ENCODE measurements around the gene RASSF6.
"Not testable (repeated sequence)": the region's sequence is repeated elsewhere in the genome, so short reads cannot be mapped to it uniquely, and the experiment has no call there.

RASSF6 gene

DNA sequence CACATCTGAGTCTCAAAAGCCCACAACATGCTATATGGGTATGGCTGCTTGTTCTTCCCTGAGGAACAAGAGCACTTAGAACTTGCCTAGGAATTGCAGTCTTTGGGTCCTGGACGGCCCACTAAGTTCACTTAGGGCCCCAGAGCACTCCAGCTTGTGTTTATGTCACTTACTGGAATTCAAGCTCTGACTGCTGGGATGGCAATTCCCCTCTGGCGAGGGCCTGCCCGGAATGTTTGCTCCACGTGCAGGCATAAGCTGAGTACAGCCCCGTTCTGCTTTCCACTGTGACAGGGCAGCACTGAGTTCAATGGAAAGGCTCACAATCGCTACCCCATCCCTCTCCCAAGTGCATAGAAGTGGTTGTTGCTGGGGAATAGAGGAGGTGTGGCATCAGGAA, 25.9 kb upstream of the RASSF6 start:
- in situ Hi-C loops (cut with MboI; ENCODE audit: low pct_unique_long_range_greater_than_20kb, low sequenced_read_pairs, unreplicated experiment): no loop called here

GRCh38 chr4:73631565-73632226, 11.5 kb upstream of the RASSF6 start:
- in situ Hi-C loops (cut with MboI; ENCODE audit: low pct_unique_long_range_greater_than_20kb, low sequenced_read_pairs, unreplicated experiment): no loop called here
- no peak for TF ChIP-seq CTCF (IDR thresholded peaks at IDR 0.05; ENCODE audit: extremely low read depth, insufficient read depth, missing control alignments)
- no peak for DNase-seq (ENCODE audit: low spot score)

More for the DNA sequence above, 25.9 kb upstream of the RASSF6 start:
- TF ChIP-seq CTCF (IDR thresholded peaks at IDR 0.05; ENCODE audit: extremely low read depth, insufficient read depth, missing control alignments): no peak
- no peak for DNase-seq (ENCODE audit: low spot score)

- in situ Hi-C loops (cut with MboI; ENCODE audit: low pct_unique_long_range_greater_than_20kb, low sequenced_read_pairs, unreplicated experiment); DNase-seq (ENCODE audit: low spot score): not testable (repeated sequence)
These were observed 8.6 kb upstream of the RASSF6 start for GRCh38 chr4:73628834-73629233.

DNA sequence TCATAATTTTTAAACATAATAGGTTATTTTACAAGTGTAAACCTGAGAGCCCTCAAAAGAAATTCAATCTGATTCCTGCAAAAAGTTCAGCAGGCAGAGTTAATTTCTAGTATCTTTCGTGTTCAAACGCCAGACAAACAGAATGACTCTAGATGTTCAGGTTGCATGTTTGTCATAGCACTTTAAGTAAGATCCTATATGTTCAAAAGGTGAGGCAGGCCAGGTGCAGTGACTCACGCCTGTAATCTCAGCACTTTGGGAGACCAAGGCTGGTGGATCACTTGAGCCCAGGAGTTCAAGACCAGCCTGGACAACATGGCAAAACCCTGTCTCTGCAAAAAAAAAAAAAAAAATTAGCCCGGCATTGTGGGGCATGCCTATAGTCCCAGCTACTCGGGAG, 1.1 kb upstream of the RASSF6 start:
- in situ Hi-C loops (cut with MboI; ENCODE audit: low pct_unique_long_range_greater_than_20kb, low sequenced_read_pairs, unreplicated experiment): loop anchor here (25.0 kb wide), 1 partner anchor 559 kb away; the partner anchor contains the start of gene COX18
- TF ChIP-seq CTCF (IDR thresholded peaks at IDR 0.05; ENCODE audit: extremely low read depth, insufficient read depth, missing control alignments): no peak
- DNase-seq (ENCODE audit: low spot score): no peak

GRCh38 chr4:73619346-73619745, 890 bp downstream of the RASSF6 start:
- in situ Hi-C loops (cut with MboI; ENCODE audit: low pct_unique_long_range_greater_than_20kb, low sequenced_read_pairs, unreplicated experiment): loop anchor here (25.0 kb wide), 1 partner anchor 557 kb away; the partner anchor contains the start of gene COX18
- DNase-seq (ENCODE audit: low spot score): no peak
- no peak for TF ChIP-seq CTCF (IDR thresholded peaks at IDR 0.05; ENCODE audit: extremely low read depth, insufficient read depth, missing control alignments)

GRCh38 chr4:73617256-73617655, 3.0 kb downstream of the RASSF6 start:
- in situ Hi-C loops (cut with MboI; ENCODE audit: low pct_unique_long_range_greater_than_20kb, low sequenced_read_pairs, unreplicated experiment): loop anchor here (25.0 kb wide), 1 partner anchor 555 kb away; the partner anchor contains the start of gene COX18
- DNase-seq (ENCODE audit: low spot score): no peak
- no peak for TF ChIP-seq CTCF (IDR thresholded peaks at IDR 0.05; ENCODE audit: extremely low read depth, insufficient read depth, missing control alignments)

DNA sequence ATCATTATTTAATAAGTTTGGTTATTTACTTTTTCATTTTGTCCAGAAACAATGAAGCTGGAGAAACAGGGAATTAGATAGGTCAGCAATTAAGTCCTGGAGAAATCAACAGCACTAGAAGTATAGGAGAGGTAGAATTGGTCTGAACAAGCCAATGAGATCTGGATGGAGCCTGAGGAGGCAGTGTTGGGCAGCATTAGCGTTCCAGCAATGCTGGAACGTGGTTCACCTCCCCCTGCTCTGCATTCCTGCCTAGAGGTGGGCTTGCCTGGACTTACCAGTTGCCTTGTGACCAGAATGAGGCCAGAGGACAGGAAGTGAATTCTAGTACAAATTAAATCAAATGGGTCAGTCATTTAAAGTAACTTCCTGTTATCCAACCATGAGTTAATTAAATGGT, 4.6 kb downstream of the RASSF6 start:
- DNase-seq (ENCODE audit: low spot score): no peak
- TF ChIP-seq CTCF (IDR thresholded peaks at IDR 0.05; ENCODE audit: extremely low read depth, insufficient read depth, missing control alignments): no peak
- in situ Hi-C loops (cut with MboI; ENCODE audit: low pct_unique_long_range_greater_than_20kb, low sequenced_read_pairs, unreplicated experiment): loop anchor here (25.0 kb wide), 1 partner anchor 553 kb away; the partner anchor contains the start of gene COX18

Measured in GM13977 (cell line).